GM19023 (cell line): Measurements from ENCODE around the gene ANKRD28.

Source experiments
- ATAC-seq: cut with Tn5 transposase; IDR thresholded peaks from one replicate; pipeline ENCODE4 v1.9.1; 2021; ENCODE audit warnings: mild to moderate bottlenecking, moderate library complexity; ENCODE audit not compliant: unreplicated experiment

ANKRD28 gene

DNA sequence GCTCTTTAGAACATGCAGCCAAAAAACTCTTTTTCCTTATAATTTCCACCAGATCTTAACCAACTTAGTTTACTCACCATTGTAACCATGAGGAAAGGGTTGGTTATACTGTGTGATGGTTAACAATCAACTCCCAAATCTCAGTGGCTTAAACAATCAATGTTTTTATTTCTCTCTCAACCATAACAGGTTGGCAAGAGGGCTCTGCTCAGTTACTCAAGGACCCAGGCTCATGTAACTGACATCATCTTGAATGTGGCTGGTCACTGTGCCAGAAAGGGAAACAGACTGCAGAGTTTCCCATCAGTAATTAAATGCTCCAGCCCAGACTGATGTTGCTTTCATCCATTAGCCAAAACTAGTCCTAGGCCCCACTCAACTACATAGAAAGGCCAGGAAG lies 69.0 kb downstream of the ANKRD28 start:
- ATAC-seq, result no peak

DNA sequence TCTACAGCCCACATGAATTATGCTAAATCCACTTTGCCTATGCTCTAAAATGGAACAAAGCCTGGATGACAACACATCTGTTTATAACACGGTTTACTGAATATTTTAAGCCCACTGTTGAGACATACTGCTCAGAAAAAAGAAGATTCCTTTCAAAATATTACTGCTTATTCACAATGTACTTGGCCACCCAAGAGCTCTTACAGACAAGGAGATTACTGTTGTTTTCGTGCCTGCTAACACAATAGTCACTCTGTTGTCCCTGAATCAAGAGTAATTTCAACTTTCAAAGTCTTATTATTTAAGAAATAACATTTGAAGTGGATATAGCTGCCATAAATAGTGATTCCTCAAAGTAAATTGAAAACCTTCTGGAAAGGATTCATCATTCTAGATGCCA lies 70.9 kb downstream of the ANKRD28 start:
- ATAC-seq, result no peak

- peak; percentile 77 for ATAC-seq
Observed at GRCh38 chr3:15726043-15726442, 71.7 kb downstream of the ANKRD28 start.

DNA sequence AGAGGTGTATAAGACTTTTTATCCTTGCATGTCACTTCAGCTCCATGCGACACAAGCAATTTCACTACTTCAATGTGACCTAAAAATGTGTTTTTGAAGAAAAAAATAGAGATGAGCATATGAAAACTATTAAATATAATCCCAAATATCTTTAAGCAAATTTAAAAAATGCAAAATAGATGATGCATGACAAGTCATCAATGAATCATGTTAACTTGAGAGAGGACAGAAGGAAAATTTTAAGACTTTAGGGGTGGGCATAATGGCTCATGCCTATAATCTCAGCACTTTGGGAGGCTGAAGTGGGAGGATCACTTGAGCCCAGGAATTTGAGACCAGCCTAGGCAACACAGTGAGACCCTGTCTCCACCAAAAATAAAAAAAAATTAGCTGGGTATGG lies 73.3 kb downstream of the ANKRD28 start:
- no peak for ATAC-seq

DNA sequence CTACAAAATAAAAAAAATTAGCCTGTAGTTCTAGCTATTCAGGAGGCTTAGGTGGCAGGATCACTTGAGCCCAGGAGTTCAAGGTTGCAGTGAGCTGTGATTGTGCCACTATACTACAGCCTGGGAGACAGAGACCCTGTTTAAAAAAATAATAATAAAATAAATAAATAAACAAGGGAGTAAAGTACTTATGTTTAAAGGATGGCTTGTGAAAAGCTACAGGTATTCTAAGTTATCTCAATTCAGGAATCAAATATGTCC lies 74.2 kb downstream of the ANKRD28 start:
- no peak for ATAC-seq

- ATAC-seq, result no peak
Observed at GRCh38 chr3:15722877-15723623, 74.7 kb downstream of the ANKRD28 start.

DNA sequence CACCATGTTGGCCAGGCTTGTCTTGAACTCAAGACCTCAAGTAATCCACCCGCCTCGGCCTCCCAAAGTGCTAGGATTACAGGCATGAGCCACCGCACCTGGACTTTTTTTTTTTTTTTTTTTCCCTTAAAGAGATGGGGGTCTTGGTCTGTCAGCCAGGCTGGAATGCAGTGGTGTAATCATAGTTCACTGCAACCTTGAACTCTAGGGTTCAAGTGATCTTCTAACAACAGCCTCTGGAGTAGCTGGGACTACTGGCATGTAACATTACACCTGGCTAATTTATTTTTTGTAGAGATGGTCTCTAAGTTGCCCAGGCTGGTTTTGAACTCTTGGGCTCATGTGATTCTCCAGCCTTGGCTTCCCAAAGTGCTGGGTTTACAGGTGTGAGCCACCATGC lies 81.6 kb downstream of the ANKRD28 start:
- no peak for ATAC-seq

DNA sequence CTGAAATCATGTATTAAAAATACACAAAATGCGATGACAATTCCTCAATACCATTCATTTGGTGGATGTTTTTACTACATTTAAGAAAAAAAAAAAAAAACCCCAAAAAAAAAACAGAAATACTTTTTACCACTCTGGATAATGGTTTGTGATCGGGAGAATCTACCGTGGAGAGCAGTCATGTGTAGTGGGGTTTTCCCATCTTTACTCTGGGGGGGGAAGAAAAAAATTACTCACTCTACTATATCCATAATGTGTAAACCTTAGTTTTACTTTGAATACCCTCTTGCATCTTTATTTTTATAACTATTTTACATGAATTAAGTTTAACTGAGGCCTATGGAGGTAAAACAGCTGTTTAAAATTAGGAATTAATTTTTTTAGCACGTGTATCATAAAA lies 83.3 kb downstream of the ANKRD28 start:
- no peak for ATAC-seq

GRCh38 chr3:15713364-15713763 lies 84.4 kb downstream of the ANKRD28 start:
- ATAC-seq, result no peak

DNA sequence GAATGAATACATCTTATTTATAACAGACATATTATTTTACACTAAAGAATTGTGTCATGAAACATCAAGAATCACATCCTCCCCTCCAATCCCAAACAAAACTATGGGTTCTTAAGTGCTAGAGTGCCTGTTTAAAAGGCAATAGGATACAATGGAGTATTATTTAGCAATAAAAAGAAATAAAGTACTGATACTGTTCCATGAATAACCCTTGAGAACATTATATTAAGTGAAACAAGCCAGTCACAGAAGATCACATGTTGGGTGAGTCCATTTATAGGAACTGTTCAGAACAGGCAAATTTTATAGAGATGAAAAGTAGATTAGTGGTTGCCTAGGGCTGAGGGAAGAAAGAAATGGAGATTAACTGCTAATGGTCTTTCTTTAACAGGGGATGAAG lies 86.5 kb downstream of the ANKRD28 start:
- ATAC-seq, result no peak

GRCh38 chr3:15708882-15709677 lies 88.7 kb downstream of the ANKRD28 start:
- no peak for ATAC-seq

GRCh38 chr3:15707779-15708178 lies 90.0 kb downstream of the ANKRD28 start:
- ATAC-seq, result no peak

DNA sequence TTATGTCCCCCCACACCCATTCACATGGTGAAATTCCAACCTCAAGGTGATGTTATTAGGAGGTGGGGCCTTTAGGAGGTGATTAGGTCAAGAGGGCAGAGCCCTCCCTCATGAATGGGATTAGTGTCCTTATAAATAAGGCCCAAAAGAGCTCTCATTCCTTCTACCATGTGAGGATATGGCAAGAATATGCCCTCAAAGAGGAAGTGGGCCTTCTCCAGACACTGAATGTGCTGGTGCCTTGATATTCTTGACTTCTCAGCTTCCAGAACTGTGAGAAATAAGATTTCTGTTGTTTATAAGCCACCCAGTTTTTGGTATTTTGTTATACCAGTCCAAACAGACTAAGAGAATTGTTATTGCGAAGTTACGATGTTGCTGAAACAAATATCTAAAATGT lies 94.4 kb downstream of the ANKRD28 start:
- no peak for ATAC-seq

DNA sequence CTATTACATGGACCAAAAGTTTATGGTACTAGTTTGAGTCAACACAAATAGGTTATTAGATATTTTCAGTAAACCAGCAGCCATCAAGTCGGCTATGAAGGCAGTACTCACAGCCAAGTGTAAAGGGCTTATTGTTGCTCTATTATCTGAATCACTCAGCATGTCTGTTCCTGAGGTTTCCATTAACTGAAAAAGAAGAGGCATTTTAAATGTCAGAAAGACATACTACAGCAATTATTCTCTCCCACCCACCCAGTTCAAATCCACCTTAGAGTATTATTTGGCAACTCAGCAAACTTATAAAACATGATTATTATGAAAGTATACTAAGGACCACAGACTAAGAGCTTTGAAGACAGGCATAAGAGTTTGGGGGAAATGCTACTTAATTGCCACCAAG lies 103.2 kb downstream of the ANKRD28 start:
- ATAC-seq, result no peak

DNA sequence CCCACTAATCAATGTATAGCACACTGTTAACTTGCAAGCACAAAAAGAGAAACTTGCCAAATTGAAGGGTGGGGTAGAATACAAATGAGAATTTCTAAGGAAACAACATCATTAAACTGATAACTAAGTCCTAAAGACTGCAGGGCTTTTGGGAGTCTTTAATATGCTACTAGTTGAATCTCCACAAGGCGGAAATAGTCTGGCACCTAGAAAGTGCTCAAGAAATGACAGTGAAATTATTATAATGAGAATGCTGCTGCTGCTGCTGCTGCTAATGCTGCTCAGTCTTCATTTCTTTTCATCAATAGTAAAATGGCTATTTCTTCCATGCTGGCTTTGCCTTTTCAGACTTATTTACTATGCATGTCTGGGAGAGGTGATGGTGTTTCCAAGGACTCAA lies 104.4 kb downstream of the ANKRD28 start:
- no peak for ATAC-seq

DNA sequence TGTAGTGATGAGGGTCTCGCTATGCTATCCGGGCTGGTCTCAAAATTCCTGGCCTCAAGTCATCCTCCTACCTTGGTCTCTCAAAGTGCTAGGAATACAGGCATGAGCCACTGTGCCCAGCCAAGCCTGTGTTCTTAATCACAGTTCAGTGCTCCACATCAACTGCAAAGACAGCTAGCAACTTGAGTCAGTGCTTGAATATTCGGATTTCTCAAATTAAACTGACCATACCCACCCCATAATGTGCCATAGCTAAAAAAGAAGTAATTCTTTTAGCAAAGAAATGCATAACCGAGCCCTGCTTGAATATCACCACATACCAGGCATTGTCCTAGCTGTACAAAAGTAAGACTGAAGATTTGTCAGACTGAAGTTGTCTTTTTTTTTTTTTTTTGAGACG lies 107.0 kb downstream of the ANKRD28 start:
- no peak for ATAC-seq

DNA sequence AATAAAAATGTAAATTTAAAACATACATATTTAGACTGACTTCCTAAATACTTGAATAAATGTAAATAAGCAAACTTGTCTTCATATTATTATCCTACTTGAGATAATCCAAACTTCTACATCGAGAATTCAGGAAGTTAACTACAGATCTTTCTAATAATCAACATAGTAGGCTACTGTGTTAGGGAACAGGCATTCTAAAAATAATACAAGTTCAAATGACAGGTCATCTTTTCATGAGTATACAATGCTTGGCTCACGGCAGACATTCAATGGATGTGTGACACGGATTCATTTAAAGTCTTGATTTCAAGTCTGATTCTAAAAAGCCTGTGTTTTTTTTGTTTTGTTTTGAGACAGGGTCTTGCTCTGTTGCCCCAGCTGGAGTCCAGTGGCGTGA lies 107.5 kb downstream of the ANKRD28 start:
- no peak for ATAC-seq

- no peak for ATAC-seq
Observed at GRCh38 chr3:15685927-15686326, 111.9 kb downstream of the ANKRD28 start.

DNA sequence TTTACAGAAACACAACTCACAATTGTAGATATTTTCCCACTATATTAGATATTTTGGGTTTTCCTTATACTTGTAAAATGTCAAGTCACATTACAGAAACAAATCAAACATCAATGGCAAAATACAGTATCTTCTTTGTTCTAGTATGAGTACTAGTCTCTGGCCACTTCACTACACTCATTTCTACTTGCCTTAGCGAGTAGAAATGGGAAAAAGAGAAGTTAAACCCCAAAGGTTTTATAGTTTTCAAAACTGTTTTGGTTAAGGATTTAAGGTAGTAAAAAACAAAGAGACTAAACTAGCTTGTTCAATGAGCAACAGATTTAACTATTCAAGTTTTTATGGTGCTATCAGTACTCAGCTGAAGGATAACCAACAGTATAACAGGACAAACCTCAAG lies 114.5 kb downstream of the ANKRD28 start:
- ATAC-seq, result no peak

DNA sequence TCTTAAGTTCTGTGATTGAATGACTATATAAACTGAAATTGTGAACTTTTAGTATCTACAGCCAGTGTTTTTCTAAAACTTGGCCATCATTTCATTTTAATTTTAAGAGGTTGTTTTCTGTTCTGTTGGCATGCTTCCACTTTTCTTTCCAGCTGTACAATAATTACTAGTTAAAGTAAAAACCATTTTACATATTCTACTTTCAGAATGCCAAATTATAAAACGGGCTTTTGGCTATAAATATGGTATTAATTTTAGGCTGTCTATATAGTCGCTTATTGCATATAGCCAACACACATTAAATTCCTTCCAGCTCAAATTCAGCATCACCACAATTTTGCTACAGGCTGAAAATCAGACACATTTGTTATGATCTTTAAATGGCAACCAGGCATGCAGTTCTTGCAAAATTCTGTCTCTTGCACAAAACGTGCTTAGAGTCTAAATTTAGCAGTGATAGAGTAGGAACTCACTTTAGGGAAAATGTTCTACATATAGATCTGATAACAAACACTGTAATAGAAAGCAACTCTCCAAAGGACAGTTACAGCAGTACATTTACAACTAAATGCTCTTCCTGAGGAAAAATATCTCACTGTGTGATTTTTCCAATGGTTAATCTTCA lies 115.1 kb downstream of the ANKRD28 start:
- ATAC-seq, result no peak

DNA sequence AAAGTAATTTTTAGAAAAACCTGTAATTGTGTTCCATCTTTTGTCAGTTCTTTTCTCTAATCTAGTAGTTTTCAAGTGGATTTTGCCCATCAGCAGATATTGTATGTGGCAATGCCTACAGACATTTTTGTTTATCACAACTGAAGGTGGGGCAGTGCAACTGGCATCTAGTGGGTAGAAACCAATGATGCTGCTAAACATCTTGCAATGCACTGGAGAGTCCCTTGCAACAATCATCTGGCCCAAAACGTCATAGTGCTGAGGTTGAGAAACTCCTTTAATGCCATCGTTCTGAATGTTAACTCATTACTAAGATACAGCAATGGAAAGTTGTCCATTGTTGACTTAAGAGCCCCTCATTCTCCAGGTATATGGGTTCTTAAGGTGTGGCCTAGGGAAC lies 116.1 kb downstream of the ANKRD28 start:
- ATAC-seq, result no peak

GRCh38 chr3:15679306-15679705 lies 118.5 kb downstream of the ANKRD28 start:
- ATAC-seq, result no peak
